T-helper 2 cell treated with Interferon-gamma antibody and Interleukin-4, amounts not matched to agents 5 μg/mL and 100 μg/mL, for 36 hours (primary cell): ENCODE data around the gene TMEM221.

Source experiments
- DNase-seq: peaks from one replicate; pipeline ENCODE4 v3.0.0; 2021; ENCODE audit warnings: low spot score
- H3K27ac Mint-ChIP-seq: one replicate; pipeline ENCODE4 v1.8.0; 2021; ENCODE audit warnings: mild to moderate bottlenecking, mixed read lengths
- H3K27me3 Mint-ChIP-seq: one replicate; pipeline ENCODE4 v1.8.0; 2021; ENCODE audit warnings: low read depth, mixed read lengths
- H3K36me3 Mint-ChIP-seq: one replicate; pipeline ENCODE4 v1.8.0; 2021; ENCODE audit warnings: low read depth, mixed read lengths
- H3K4me1 Mint-ChIP-seq: one replicate; pipeline ENCODE4 v1.8.0; 2021; ENCODE audit warnings: low read depth, mixed read lengths
- H3K4me3 Mint-ChIP-seq: one replicate; pipeline ENCODE4 v1.8.0; 2022; ENCODE audit warnings: mild to moderate bottlenecking, moderate library complexity, mixed read lengths
- H3K9me3 Mint-ChIP-seq: one replicate; pipeline ENCODE4 v1.8.0; 2021; ENCODE audit warnings: mixed read lengths

TMEM221 gene

GRCh38 chr19:17418710-17419109 lies 29.8 kb downstream of the TMEM221 start:
- Mint-ChIP-seq H3K36me3 (peaks cover 20% of the 10 kb centered on the region), H3K9me3 (no peaks in the 10 kb centered on the region), H3K4me1 (peaks cover 10% of the 10 kb centered on the region), H3K27me3 (no peaks in the 10 kb centered on the region), H3K4me3 (peak overlapping the region; percentile 96), H3K27ac (peak overlapping the region; percentile 91)
- no peak for DNase-seq

- Mint-ChIP-seq H3K36me3 (peaks cover 29% of the 10 kb centered on the region), H3K4me1 (peaks cover 8% of the 10 kb centered on the region), H3K4me3 (no peak overlapping the region), H3K27me3 (no peaks in the 10 kb centered on the region), H3K9me3 (no peaks in the 10 kb centered on the region), H3K27ac (no peak overlapping the region)
- no peak for DNase-seq
Observed at GRCh38 chr19:17415121-17415520, 33.3 kb downstream of the TMEM221 start.

- Mint-ChIP-seq H3K4me3 (no peak overlapping the region), H3K27ac (no peak overlapping the region), H3K4me1 (peaks cover 4% of the 10 kb centered on the region), H3K36me3 (peaks cover 29% of the 10 kb centered on the region), H3K27me3 (no peaks in the 10 kb centered on the region), H3K9me3 (no peaks in the 10 kb centered on the region)
- no peak for DNase-seq
Observed at GRCh38 chr19:17414097-17414496, 34.4 kb downstream of the TMEM221 start.

GRCh38 chr19:17411801-17412200 lies 36.7 kb downstream of the TMEM221 start:
- Mint-ChIP-seq H3K27me3 (no peaks in the 10 kb centered on the region), H3K27ac (no peak overlapping the region), H3K4me1 (peaks cover 10% of the 10 kb centered on the region), H3K9me3 (no peaks in the 10 kb centered on the region), H3K4me3 (no peak overlapping the region), H3K36me3 (peaks cover 30% of the 10 kb centered on the region)
- DNase-seq = no peak

GRCh38 chr19:17409990-17410389 lies 38.5 kb downstream of the TMEM221 start:
- Mint-ChIP-seq H3K9me3 (no peaks in the 10 kb centered on the region), H3K4me3 (no peak overlapping the region), H3K36me3 (peaks cover 28% of the 10 kb centered on the region)

GRCh38 chr19:17406887-17407196 lies 41.6 kb downstream of the TMEM221 start:
- peak overlapping the region; percentile 95 for H3K4me3 Mint-ChIP-seq
- H3K4me1 Mint-ChIP-seq = peaks cover 25% of the 10 kb centered on the region
- peaks cover 32% of the 10 kb centered on the region for H3K36me3 Mint-ChIP-seq
- H3K27ac Mint-ChIP-seq = peak overlapping the region; percentile 89
- H3K27me3 Mint-ChIP-seq = no peaks in the 10 kb centered on the region
- DNase-seq = no peak
- no peaks in the 10 kb centered on the region for H3K9me3 Mint-ChIP-seq

More at GRCh38 chr19:17409990-17410389, 38.5 kb downstream of the TMEM221 start:
- peaks cover 15% of the 10 kb centered on the region for H3K4me1 Mint-ChIP-seq
- H3K27ac Mint-ChIP-seq = no peak overlapping the region
- no peaks in the 10 kb centered on the region for H3K27me3 Mint-ChIP-seq
- DNase-seq = no peak

- DNase-seq = no peak
- no peaks in the 10 kb centered on the region for H3K9me3 Mint-ChIP-seq
- no peaks in the 10 kb centered on the region for H3K27me3 Mint-ChIP-seq
- H3K4me1 Mint-ChIP-seq = peaks cover 28% of the 10 kb centered on the region
- H3K27ac Mint-ChIP-seq = peak overlapping the region; percentile 89
- peak overlapping the region; percentile 95 for H3K4me3 Mint-ChIP-seq
- H3K36me3 Mint-ChIP-seq = peaks cover 34% of the 10 kb centered on the region
Observed at GRCh38 chr19:17406046-17406886, 42.2 kb downstream of the TMEM221 start.

- H3K4me3 Mint-ChIP-seq = peak within 1 kb of the TSS; percentile 95
- H3K9me3 Mint-ChIP-seq = no peaks in the 10 kb centered on the region
- peak within 1 kb of the TSS; percentile 89 for H3K27ac Mint-ChIP-seq
- H3K4me1 Mint-ChIP-seq = peaks cover 28% of the 10 kb centered on the region
- H3K36me3 Mint-ChIP-seq = peaks cover 36% of the 10 kb centered on the region
- H3K27me3 Mint-ChIP-seq = no peaks in the 10 kb centered on the region
- DNase-seq = no peak
Observed at GRCh38 chr19:17405250-17406045, 43.0 kb downstream of the TMEM221 start, which contains the start of gene BST2. Gene BST2, minus strand, starts transcription at chr19:17405630. Its CDS starts 55 bp downstream, at chr19:17405575.

GRCh38 chr19:17404621-17405249 lies 43.7 kb downstream of the TMEM221 start:
- no peak for DNase-seq
- Mint-ChIP-seq H3K4me1 (peaks cover 28% of the 10 kb centered on the region), H3K36me3 (peaks cover 36% of the 10 kb centered on the region), H3K4me3 (peak overlapping the region; percentile 95), H3K9me3 (no peaks in the 10 kb centered on the region), H3K27me3 (no peaks in the 10 kb centered on the region), H3K27ac (peak overlapping the region; percentile 89)

- Mint-ChIP-seq H3K27me3 (no peaks in the 10 kb centered on the region), H3K4me3 (peak overlapping the region; percentile 95), H3K4me1 (peaks cover 28% of the 10 kb centered on the region), H3K27ac (peak overlapping the region; percentile 80), H3K36me3 (peaks cover 36% of the 10 kb centered on the region), H3K9me3 (no peaks in the 10 kb centered on the region)
- DNase-seq = no peak
Observed at GRCh38 chr19:17404015-17404414, 44.5 kb downstream of the TMEM221 start.

GRCh38 chr19:17402982-17403855 lies 45.2 kb downstream of the TMEM221 start:
- no peak for DNase-seq
- Mint-ChIP-seq H3K9me3 (no peaks in the 10 kb centered on the region), H3K4me3 (peak overlapping the region; percentile 95), H3K4me1 (peaks cover 28% of the 10 kb centered on the region), H3K27me3 (no peaks in the 10 kb centered on the region), H3K36me3 (peaks cover 40% of the 10 kb centered on the region), H3K27ac (peak overlapping the region; percentile 81)

GRCh38 chr19:17401628-17402027 lies 46.8 kb downstream of the TMEM221 start:
- Mint-ChIP-seq H3K9me3 (no peaks in the 10 kb centered on the region), H3K36me3 (peaks cover 36% of the 10 kb centered on the region), H3K27ac (no peak overlapping the region), H3K4me3 (no peak overlapping the region), H3K27me3 (no peaks in the 10 kb centered on the region), H3K4me1 (peaks cover 18% of the 10 kb centered on the region)
- no peak for DNase-seq

GRCh38 chr19:17398902-17399527 lies 49.5 kb downstream of the TMEM221 start:
- DNase-seq = no peak
- no peak overlapping the region for H3K27ac Mint-ChIP-seq
- no peaks in the 10 kb centered on the region for H3K27me3 Mint-ChIP-seq
- H3K4me1 Mint-ChIP-seq = peaks cover 16% of the 10 kb centered on the region
- no peaks in the 10 kb centered on the region for H3K9me3 Mint-ChIP-seq
- H3K4me3 Mint-ChIP-seq = no peak overlapping the region
- H3K36me3 Mint-ChIP-seq = peaks cover 31% of the 10 kb centered on the region
